T-helper 17 cell (primary cell): Measurements from ENCODE around the gene SPG7. TPM values are rescaled to one million over a fixed set of nuclear protein-coding genes. Genes with fewer than 3 reads are reported as not detected.

Experiments used
- ATAC-seq: fragments of 150-1000 bp; cut with Tn5 transposase; 2 replicates; pipeline ENCODE4 v1.10.0; 2021; ENCODE audit warnings: mild to moderate bottlenecking, moderate library complexity
- DNase-seq, 3 donors: peaks; one replicate each; pipeline versions ENCODE4 v3.0.0 to v3.0.0-alpha.2; 2020 to 2021
- H3K9me3 ChIP-seq: one replicate; pipeline ENCODE4 v1.7.0; 2013; ENCODE audit warnings: low read length, mild to moderate bottlenecking; ENCODE audit not compliant: control insufficient read depth, poor library complexity, severe bottlenecking
- H3K27ac Mint-ChIP-seq: one replicate; pipeline ENCODE4 v1.8.0; 2022; ENCODE audit warnings: mild to moderate bottlenecking, moderate library complexity, mixed read lengths
- H3K27me3 Mint-ChIP-seq: one replicate; pipeline ENCODE4 v1.8.0; 2022; ENCODE audit warnings: mixed read lengths
- H3K36me3 Mint-ChIP-seq: one replicate; pipeline ENCODE4 v1.8.0; 2022; ENCODE audit warnings: low read depth, mixed read lengths
- H3K4me1 Mint-ChIP-seq: one replicate; pipeline ENCODE4 v1.8.0; 2022; ENCODE audit warnings: mild to moderate bottlenecking, mixed read lengths
- H3K4me3 Mint-ChIP-seq: one replicate; pipeline ENCODE4 v1.8.0; 2022; ENCODE audit warnings: mild to moderate bottlenecking, moderate library complexity, mixed read lengths
- total RNA-seq, 4 donors: library from RNA in 2 of 4; stranded (reverse) in 2 of 4; gene quantifications; one replicate each; pipeline ENCODE4 v1.2.3 and lab custom pipeline; 2022 to 2026

SPG7 gene
- total RNA-seq, 2 donors from 2014 or later = 140 to 154 TPM

DNA sequence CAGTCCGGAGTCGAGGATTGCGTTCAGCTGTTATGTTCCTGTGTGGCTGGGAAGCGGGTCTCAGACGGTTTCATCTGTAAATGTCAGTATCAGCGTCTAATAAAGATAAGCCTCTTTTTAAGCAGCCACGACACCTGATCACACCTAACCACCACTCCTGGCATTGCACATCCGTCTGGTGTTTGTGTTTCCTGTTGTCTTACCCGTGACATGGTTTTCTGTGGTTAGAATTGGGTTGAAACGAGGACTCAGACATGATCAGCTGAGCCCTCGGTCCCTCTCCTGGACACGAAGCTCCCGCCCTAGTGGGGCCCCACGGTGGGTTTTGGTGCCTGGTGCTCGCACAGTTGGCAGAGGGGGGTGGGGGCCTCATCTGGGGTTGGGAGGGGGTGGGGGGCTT, 85.6 kb downstream of the SPG7 start:
- no peaks in the 10 kb centered on the region for H3K27me3 Mint-ChIP-seq
- no peaks in the 10 kb centered on the region for H3K9me3 ChIP-seq
- H3K27ac Mint-ChIP-seq = peak overlapping the region; percentile 95
- H3K4me3 Mint-ChIP-seq = peak overlapping the region; percentile 82
- no peaks in the 10 kb centered on the region for H3K36me3 Mint-ChIP-seq
- ATAC-seq (peak; percentile 97), DNase-seq (peak; percentile 21 to 47 (median 34))
- peaks cover 14% of the 10 kb centered on the region for H3K4me1 Mint-ChIP-seq

- ATAC-seq = no peak
- H3K36me3 Mint-ChIP-seq = no peaks in the 10 kb centered on the region
These were observed 87.3 kb downstream of the SPG7 start for GRCh38 chr16:89595330-89596060.

DNA sequence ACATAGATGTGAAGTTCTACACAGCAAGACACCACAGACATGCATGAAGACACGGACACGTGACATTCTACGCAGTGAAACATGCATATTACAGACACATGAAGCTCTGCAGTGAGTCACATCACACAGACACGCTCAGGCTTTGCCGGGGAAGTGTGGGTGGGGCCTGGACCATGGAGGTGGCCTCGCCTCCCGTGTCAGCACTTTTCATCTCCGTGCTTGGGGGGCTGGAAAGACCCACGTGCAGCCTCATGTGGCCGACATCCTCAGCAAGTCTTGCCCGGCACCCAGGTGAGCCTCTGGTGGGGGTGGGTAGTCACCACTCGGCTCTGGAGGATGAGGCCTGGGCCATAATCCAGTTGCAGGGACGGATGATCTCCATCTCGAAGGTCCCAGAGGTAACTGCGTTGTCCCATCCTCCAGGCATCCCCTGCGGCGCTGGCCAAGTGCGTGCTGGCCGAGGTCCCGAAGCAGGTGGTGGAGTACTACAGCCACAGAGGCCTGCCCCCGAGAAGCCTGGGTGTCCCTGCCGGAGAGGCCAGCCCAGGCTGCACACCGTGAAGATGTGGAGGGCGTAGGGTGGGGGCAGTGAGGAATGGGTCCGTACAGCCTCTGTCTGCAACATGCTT, 88.0 kb downstream of the SPG7 start:
- DNase-seq (no peak), ATAC-seq (no peak)
- Mint-ChIP-seq H3K4me1 (peaks cover 17% of the 10 kb centered on the region), H3K36me3 (no peaks in the 10 kb centered on the region), H3K27me3 (no peaks in the 10 kb centered on the region), H3K4me3 (no peak overlapping the region), H3K27ac (no peak overlapping the region)
- no peaks in the 10 kb centered on the region for H3K9me3 ChIP-seq

More at GRCh38 chr16:89595330-89596060, 87.3 kb downstream of the SPG7 start:
- H3K27ac Mint-ChIP-seq = no peak overlapping the region
- H3K4me3 Mint-ChIP-seq = no peak overlapping the region
- H3K27me3 Mint-ChIP-seq = no peaks in the 10 kb centered on the region
- DNase-seq = no peak
- H3K9me3 ChIP-seq = no peaks in the 10 kb centered on the region
- H3K4me1 Mint-ChIP-seq = peaks cover 17% of the 10 kb centered on the region

GRCh38 chr16:89596957-89597649, 88.9 kb downstream of the SPG7 start:
- ATAC-seq (no peak), DNase-seq (no peak)
- Mint-ChIP-seq H3K4me3 (no peak overlapping the region), H3K27me3 (no peaks in the 10 kb centered on the region), H3K36me3 (no peaks in the 10 kb centered on the region), H3K4me1 (peaks cover 17% of the 10 kb centered on the region), H3K27ac (no peak overlapping the region)
- H3K9me3 ChIP-seq = no peaks in the 10 kb centered on the region

- no peaks in the 10 kb centered on the region for H3K9me3 ChIP-seq
- DNase-seq (no peak), ATAC-seq (no peak)
- Mint-ChIP-seq H3K36me3 (no peaks in the 10 kb centered on the region), H3K4me3 (no peak overlapping the region), H3K4me1 (peaks cover 26% of the 10 kb centered on the region), H3K27ac (no peak overlapping the region), H3K27me3 (no peaks in the 10 kb centered on the region)
These were observed 90.0 kb downstream of the SPG7 start for GRCh38 chr16:89598199-89598598.

DNA sequence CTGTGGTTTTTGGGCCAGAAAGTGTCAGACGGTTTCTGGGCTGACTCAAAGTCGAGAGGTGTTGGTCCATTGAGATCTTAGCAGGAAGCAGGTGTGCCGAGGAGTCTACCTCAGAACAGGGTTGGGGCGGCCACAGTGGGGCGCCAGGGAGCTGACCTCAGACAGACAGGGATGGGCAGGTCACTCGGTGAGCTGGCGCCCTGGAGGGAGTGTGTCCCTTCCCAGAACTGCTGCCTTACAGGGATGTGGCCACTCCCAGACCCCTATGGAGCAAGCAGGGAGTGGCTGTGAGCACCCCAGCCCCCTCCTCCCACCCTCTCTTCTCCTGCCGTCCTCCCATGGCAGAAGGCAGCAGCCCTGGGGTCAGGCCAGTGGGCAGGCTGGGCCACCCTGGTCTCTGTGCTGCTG, 91.3 kb downstream of the SPG7 start:
- ATAC-seq (peak; percentile 59), DNase-seq (no peak)
- Mint-ChIP-seq H3K4me3 (no peak overlapping the region), H3K4me1 (peaks cover 16% of the 10 kb centered on the region), H3K27ac (no peak overlapping the region), H3K27me3 (no peaks in the 10 kb centered on the region), H3K36me3 (no peaks in the 10 kb centered on the region)
- H3K9me3 ChIP-seq = no peaks in the 10 kb centered on the region

GRCh38 chr16:89599902-89600301, 91.7 kb downstream of the SPG7 start:
- Mint-ChIP-seq H3K27ac (no peak overlapping the region), H3K36me3 (no peaks in the 10 kb centered on the region), H3K27me3 (no peaks in the 10 kb centered on the region), H3K4me3 (no peak overlapping the region), H3K4me1 (peaks cover 16% of the 10 kb centered on the region)
- DNase-seq (no peak), ATAC-seq (no peak)
- no peaks in the 10 kb centered on the region for H3K9me3 ChIP-seq

DNA sequence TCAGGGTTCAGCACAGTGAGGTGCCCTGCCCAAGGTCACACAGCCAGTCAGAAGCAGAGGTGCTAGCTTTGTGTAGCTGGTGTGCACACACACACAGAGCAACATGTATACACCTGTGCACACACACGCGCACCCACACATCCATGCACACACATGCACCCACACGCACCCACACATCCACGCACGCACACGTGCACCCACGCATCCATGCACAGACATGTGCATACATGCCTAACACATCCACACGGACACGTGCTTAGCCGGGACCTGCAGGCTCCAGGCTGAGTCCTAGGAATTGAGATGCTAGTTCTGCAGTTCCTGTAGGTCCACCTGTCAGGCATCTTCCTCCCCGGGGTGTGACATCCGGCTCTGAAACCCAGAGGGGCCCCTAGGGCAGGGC, 92.2 kb downstream of the SPG7 start:
- H3K27ac Mint-ChIP-seq = no peak overlapping the region
- no peak overlapping the region for H3K4me3 Mint-ChIP-seq
- no peaks in the 10 kb centered on the region for H3K27me3 Mint-ChIP-seq
- H3K4me1 Mint-ChIP-seq = peaks cover 16% of the 10 kb centered on the region
- no peaks in the 10 kb centered on the region for H3K9me3 ChIP-seq
- DNase-seq (no peak), ATAC-seq (no peak)
- no peaks in the 10 kb centered on the region for H3K36me3 Mint-ChIP-seq

DNA sequence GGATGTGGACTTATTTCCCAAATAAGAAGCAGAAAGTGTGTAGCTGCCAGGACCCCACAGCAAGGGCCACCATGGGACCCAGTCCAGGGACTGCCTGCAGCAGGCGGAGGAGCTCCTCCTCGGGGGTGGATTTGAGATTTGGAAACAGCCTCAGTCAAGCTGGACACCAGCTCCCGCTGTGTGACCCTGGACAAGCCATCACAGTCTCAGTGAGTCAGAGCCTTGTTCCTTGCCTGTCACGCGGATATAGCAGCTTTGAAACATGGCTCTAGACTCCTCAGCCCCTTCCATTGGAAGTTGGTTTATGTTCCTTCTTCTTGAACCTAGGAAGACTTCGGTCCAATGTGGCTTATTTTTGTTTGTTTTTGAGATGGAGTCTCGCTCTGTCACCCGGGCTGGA, 92.8 kb downstream of the SPG7 start:
- ATAC-seq (no peak), DNase-seq (no peak)
- Mint-ChIP-seq H3K4me3 (no peak overlapping the region), H3K27me3 (no peaks in the 10 kb centered on the region), H3K27ac (no peak overlapping the region), H3K4me1 (peaks cover 14% of the 10 kb centered on the region), H3K36me3 (no peaks in the 10 kb centered on the region)
- H3K9me3 ChIP-seq = no peaks in the 10 kb centered on the region

DNA sequence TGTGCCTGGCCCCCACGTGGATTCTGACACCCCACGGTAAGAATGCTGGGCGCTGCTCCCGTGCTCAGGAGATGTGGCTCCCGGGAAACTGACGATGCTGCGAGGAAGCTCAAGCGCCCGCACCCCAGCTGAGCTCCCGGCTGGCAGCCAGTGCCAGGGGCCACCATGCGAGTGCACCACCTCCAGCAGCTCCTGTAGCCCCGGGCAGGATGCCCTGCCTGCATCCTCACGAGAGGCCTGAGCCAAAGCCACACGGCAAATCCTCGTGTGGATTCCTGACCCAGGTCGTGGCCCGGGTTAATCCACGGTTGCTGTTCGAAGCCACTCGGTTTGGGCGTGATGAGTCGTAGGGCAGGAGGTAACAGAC, 93.7 kb downstream of the SPG7 start:
- H3K4me1 Mint-ChIP-seq = peaks cover 14% of the 10 kb centered on the region
- no peaks in the 10 kb centered on the region for H3K36me3 Mint-ChIP-seq
- no peaks in the 10 kb centered on the region for H3K9me3 ChIP-seq
- ATAC-seq = no peak
- no peak for DNase-seq
- H3K4me3 Mint-ChIP-seq = peak overlapping the region; percentile 33
- no peaks in the 10 kb centered on the region for H3K27me3 Mint-ChIP-seq
- no peak overlapping the region for H3K27ac Mint-ChIP-seq

DNA sequence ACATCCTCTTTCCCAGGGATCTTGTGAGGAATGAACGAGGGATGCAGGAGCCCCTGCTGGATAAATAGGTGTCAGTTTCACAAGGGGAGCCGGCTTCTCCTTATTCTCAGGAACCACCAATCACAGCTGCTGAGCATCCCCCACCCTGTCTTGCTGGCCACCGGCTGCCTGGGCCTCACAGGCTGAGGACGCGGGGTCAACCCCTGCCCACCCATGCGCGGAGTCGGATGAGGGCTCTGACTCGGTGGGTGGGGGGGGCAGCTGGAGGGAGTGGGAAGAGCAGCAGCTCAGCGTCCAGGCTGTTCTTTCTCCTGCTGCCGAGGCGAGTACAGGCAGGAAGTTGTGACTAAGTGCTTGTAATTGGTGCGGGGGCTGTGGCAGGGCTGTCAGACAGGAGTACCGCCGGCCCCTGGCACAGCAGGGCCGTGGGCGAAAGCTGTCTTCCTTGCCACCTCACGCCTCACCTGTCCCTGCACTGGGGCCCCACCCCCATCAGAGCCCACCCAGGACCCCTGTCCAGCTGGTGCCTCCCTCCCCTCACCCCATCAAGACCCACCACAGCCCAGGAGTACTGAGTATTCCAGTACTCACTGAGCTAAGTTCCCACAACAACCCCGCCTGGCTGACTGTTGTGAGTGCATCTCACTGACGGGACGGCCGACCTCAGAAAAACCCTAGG, 94.2 kb downstream of the SPG7 start:
- DNase-seq (no peak), ATAC-seq (peak; percentile 78)
- H3K9me3 ChIP-seq = no peaks in the 10 kb centered on the region
- peak overlapping the region; percentile 33 for H3K4me3 Mint-ChIP-seq
- no peak overlapping the region for H3K27ac Mint-ChIP-seq
- H3K27me3 Mint-ChIP-seq = no peaks in the 10 kb centered on the region
- H3K36me3 Mint-ChIP-seq = no peaks in the 10 kb centered on the region
- peaks cover 14% of the 10 kb centered on the region for H3K4me1 Mint-ChIP-seq

GRCh38 chr16:89602952-89603590, 94.9 kb downstream of the SPG7 start:
- H3K27me3 Mint-ChIP-seq = no peaks in the 10 kb centered on the region
- H3K36me3 Mint-ChIP-seq = no peaks in the 10 kb centered on the region
- peak overlapping the region; percentile 33 for H3K4me3 Mint-ChIP-seq
- no peak for DNase-seq
- H3K27ac Mint-ChIP-seq = no peak overlapping the region
- peaks cover 14% of the 10 kb centered on the region for H3K4me1 Mint-ChIP-seq
- ATAC-seq = no peak
- H3K9me3 ChIP-seq = no peaks in the 10 kb centered on the region

DNA sequence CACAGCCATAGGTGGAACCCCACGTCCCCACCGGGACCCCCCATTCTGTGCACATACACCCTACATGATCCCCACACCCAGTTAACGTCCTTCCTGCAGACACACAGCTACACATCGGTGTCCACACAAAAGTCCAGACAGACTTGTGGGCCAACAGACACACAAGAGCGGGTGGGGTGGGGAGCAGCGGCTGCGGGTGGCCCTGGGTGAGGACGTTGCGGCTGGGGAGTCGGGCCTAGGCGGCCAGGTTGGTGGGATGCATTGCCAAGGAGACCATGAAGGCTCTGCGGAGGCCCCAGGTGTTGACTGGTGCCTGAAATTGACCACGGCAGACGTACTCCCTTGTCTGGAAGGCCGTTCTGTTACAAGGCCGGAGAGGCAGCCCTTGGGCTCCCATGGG, 96.6 kb downstream of the SPG7 start:
- DNase-seq (no peak), ATAC-seq (no peak)
- Mint-ChIP-seq H3K27ac (no peak overlapping the region), H3K27me3 (no peaks in the 10 kb centered on the region), H3K4me1 (peaks cover 10% of the 10 kb centered on the region), H3K36me3 (no peaks in the 10 kb centered on the region), H3K4me3 (no peak overlapping the region)
- H3K9me3 ChIP-seq = no peaks in the 10 kb centered on the region
